ENCODE measurements around the gene THY1. TPM values are rescaled to one million over a fixed set of nuclear protein-coding genes. Genes with fewer than 3 reads are reported as not detected.

THY1 gene
- total and polyA plus RNA-seq, 7 donors: 5.3 to 214 (median 59.8) TPM

DNA sequence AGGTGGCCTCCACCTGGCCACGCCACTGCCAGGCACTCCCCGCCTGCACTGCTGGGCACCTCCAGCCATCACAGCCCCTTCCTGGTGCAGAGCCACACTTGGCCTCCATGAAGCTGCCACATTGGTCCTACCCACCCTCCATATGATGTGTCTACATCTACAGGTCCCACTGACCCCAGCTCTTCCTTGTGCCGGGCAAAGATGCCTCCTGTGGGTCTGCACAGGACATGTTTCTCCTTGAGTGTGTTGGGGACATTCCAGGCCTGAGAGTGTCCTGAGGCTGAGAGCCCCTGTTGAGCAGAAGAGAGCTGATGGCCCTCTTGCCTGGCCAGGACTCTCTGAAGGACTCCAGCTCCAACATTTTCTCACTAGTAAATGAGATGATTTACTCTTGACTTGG lies 7.5 kb downstream of the THY1 start:
- Histone ChIP-seq H3K27ac (no peak overlapping the region), H3K36me3 (no peaks in the 10 kb centered on the region), H3K27me3 (peaks cover 0 to 5% (median 0%) of the 10 kb centered on the region in 3 donors), H3K4me1 (peaks cover 0 to 21% (median 12%) of the 10 kb centered on the region in 4 donors), H3K9me3 (no peaks in the 10 kb centered on the region), H3K4me3 (no peak overlapping the region)
- TF ChIP-seq CTCF (IDR thresholded peaks at IDR 0.05) (no peak), POLR2A (IDR thresholded peaks at IDR 0.05) (no peak), POLR2AphosphoS5 (IDR thresholded peaks at IDR 0.05) (no peak), EP300 (IDR thresholded peaks at IDR 0.05) (no peak)
- 92 to 95% methylated on average over 3 of the region's 3 CpGs for WGBS, 2 donors
- no peak for DNase-seq
- intact Hi-C loops (cut with DNase I): no loop called here

DNA sequence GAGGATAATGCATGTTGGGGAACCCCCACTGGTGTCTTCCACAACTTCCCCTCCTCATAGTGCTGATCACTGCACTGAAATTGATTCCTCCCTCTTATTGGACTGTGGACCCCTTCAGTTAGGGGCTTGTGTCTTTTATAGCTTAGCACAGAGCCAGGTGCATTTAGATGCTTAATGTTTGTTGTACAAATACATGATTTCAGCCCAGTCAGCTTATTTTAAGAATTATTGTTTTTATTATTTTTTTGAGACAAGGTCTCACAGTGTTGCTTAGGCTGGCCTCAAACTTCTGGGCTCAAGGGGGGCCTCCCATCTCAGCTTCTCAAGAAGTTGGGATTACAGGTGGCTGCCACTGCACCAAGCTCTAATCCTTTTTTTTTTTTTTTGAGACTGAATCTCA lies 8.2 kb downstream of the THY1 start:
- Histone ChIP-seq H3K4me3 (no peak overlapping the region), H3K27me3 (no peaks in the 10 kb centered on the region), H3K27ac (no peak overlapping the region), H3K4me1 (peaks cover 0 to 16% (median 12%) of the 10 kb centered on the region in 4 donors), H3K9me3 (no peaks in the 10 kb centered on the region), H3K36me3 (no peaks in the 10 kb centered on the region)
- intact Hi-C loops (cut with DNase I): no loop called here
- TF ChIP-seq EP300 (IDR thresholded peaks at IDR 0.05) (no peak), POLR2A (IDR thresholded peaks at IDR 0.05) (no peak), CTCF (IDR thresholded peaks at IDR 0.05) (no peak), POLR2AphosphoS5 (IDR thresholded peaks at IDR 0.05) (no peak)
- DNase-seq: no peak

DNA sequence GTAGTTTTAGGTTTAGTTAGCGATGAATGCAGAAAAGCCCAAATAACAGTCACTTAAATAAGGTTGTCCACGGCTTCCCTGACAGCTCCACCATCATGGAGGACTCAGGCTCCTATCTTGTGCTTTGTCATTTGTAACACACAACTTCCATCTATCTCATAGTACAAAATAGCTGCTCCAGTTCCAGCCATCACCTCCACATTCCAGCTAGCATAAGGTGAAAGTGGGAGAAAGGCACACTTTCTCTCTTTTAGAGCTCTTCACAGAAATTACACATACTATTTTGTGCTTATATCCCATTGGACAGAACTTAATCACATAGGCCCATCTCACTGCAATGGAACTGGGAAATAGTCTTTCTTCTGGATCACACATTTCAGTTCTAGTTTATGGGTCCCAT lies 8.7 kb downstream of the THY1 start:
- H3K36me3 ChIP-seq: no peaks in the 10 kb centered on the region
- DNase-seq: no peak
- no peak overlapping the region for H3K4me3 ChIP-seq
- 92 to 94% methylated on average over 2 of the region's 2 CpGs for WGBS, 2 donors
- no peak for TF ChIP-seq POLR2A (IDR thresholded peaks at IDR 0.05)
- no peak for TF ChIP-seq EP300 (IDR thresholded peaks at IDR 0.05)
- TF ChIP-seq CTCF (IDR thresholded peaks at IDR 0.05): no peak
- TF ChIP-seq POLR2AphosphoS5 (IDR thresholded peaks at IDR 0.05): no peak
- H3K27me3 ChIP-seq: no peaks in the 10 kb centered on the region
- H3K27ac ChIP-seq: no peak overlapping the region
- intact Hi-C loops (cut with DNase I): no loop called here
- no peaks in the 10 kb centered on the region for H3K9me3 ChIP-seq
- H3K4me1 ChIP-seq: peaks cover 0 to 16% (median 12%) of the 10 kb centered on the region in 4 donors

GRCh38 chr11:119412072-119412471 lies 10.9 kb downstream of the THY1 start:
- 95 to 98% methylated on average over 2 of the region's 2 CpGs for WGBS, 2 donors
- H3K4me1 ChIP-seq: peaks cover 0 to 2% (median 1%) of the 10 kb centered on the region in 4 donors
- intact Hi-C loops (cut with DNase I): no loop called here
- no peak for DNase-seq
- H3K36me3 ChIP-seq: no peaks in the 10 kb centered on the region
- no peak overlapping the region for H3K4me3 ChIP-seq
- H3K27me3 ChIP-seq: no peaks in the 10 kb centered on the region
- TF ChIP-seq POLR2AphosphoS5 (IDR thresholded peaks at IDR 0.05) (no peak), CTCF (IDR thresholded peaks at IDR 0.05) (no peak), EP300 (IDR thresholded peaks at IDR 0.05) (no peak), POLR2A (IDR thresholded peaks at IDR 0.05) (no peak)
- no peak overlapping the region for H3K27ac ChIP-seq
- no peaks in the 10 kb centered on the region for H3K9me3 ChIP-seq

DNA sequence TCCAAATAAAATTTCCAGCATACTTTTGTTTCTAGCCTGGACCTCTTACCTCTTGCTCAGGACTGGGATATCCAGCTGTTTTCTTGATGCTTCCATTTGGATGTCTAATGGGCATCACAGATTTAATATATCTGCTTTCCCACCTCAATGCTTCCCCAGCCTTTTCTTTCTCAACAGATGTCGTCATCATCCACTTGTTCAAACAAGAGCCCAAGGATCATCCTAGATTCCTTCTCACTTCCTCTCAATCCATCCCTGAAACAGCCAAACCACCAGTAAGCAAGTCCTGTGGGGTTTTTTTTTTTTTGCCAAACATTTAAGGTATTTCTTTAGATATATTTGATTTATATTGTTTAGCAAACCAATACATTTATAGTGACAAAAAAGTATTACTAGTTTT lies 12.5 kb downstream of the THY1 start:
- H3K4me3 ChIP-seq: no peak overlapping the region
- no peaks in the 10 kb centered on the region for H3K4me1 ChIP-seq
- no peaks in the 10 kb centered on the region for H3K27me3 ChIP-seq
- H3K27ac ChIP-seq: no peak overlapping the region
- no peak for TF ChIP-seq CTCF (IDR thresholded peaks at IDR 0.05)
- no peak for TF ChIP-seq POLR2A (IDR thresholded peaks at IDR 0.05)
- no peak for TF ChIP-seq EP300 (IDR thresholded peaks at IDR 0.05)
- TF ChIP-seq POLR2AphosphoS5 (IDR thresholded peaks at IDR 0.05): no peak
- intact Hi-C loops (cut with DNase I): no loop called here
- H3K9me3 ChIP-seq: no peaks in the 10 kb centered on the region
- 84 to 88% methylated on average over 1 of the region's 1 CpG for WGBS, 2 donors
- H3K36me3 ChIP-seq: no peaks in the 10 kb centered on the region
- DNase-seq: no peak

All from sigmoid colon (tissue), 7 donors.